IPS DF 4.7 (cell line): ENCODE measurements around the gene PIGK.
A peak's percentile ranks its signal among the peaks of the same experiment; 100 is the strongest.

Experiments
- DNase-seq: peaks from one replicate; pipeline ENCODE4 v3.0.0-alpha.2; 2013; ENCODE audit warnings: low spot score; ENCODE audit errors: extremely low read depth

PIGK gene

GRCh38 chr1:77100875-77101274, 118.4 kb downstream of the PIGK start:
- no peak for DNase-seq

GRCh38 chr1:77096496-77097255, 122.6 kb downstream of the PIGK start:
- no peak for DNase-seq

- no peak for DNase-seq
Measured at GRCh38 chr1:77095236-77095635, 124.0 kb downstream of the PIGK start.

- no peak for DNase-seq
Measured at GRCh38 chr1:77089756-77090155, 129.5 kb downstream of the PIGK start.

DNA sequence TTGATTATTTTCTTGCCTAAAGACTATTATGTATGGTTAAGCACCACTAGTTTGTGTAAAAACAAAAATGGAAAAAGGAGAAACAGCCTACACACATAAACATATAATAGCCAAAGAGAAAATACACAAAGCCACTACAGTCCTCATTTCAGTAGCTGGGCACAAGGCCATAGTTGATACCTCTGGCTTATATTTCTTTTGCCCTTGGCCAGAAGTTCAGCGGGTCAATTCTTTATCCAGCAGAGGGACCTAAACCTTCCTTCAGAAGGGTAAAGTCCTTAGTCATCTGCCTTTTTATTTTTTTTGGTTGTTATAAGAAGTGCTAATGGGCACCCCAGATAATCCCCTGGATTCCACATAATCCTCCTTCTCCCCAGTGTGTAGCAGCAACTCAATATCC, 134.1 kb downstream of the PIGK start:
- DNase-seq: no peak

DNA sequence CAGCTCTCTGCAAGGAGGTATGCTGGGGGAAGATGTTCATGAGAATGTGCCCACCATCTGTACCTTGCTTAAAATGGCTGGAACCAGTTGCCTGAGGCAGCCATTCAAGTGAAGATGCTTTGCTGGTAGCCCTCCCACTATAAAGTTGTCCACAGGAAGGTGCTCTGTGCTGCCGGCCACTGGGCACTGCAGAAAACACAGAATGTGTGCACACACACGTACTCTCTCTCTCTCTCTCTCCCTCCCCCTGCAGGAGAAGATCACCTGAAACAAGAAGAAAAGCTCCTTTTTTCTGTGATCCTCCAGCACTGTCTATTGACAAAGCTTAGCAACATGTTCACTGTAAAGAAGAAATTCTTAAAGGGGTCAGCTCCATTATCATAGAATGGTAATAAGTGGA, 134.8 kb downstream of the PIGK start:
- DNase-seq: no peak

DNA sequence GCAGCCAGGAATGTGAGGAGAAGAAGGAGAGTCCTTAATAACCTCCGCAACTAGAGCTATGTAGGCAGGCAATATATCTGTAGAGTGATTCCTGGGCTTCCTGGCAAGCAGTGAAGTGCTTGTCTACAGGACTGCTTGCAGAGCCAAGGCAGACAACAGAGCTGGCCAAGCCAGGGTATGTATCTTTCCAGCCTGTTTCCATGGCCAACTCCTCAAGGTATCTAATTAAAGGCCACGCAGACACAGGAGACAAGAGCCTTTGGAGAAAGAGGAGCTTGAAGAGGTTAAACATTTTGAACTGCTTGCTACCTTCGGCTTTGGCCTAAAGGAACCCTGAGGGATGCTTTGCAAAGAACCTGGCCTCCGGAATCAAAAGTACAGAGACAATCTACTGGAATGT, 137.4 kb downstream of the PIGK start:
- DNase-seq: no peak

DNA sequence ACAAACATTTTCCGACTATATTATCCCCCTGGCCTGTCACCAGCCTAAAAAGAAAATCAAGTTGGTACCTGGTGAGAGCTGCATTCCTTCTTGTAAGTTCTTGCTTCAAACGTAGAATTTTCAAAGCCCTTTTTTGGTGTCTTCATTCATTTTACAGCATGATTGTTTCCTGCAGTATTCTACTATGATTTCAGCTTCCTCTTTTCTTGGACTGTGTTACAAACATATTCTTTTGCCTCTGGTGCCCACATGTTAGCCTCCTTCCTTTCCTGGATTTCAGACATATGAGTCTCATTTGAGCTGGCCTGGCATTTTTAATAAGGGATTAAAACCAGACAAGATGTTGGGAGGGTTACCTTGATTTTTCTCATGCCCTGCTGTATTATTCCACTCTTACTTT, 142.5 kb downstream of the PIGK start:
- DNase-seq: no peak

DNA sequence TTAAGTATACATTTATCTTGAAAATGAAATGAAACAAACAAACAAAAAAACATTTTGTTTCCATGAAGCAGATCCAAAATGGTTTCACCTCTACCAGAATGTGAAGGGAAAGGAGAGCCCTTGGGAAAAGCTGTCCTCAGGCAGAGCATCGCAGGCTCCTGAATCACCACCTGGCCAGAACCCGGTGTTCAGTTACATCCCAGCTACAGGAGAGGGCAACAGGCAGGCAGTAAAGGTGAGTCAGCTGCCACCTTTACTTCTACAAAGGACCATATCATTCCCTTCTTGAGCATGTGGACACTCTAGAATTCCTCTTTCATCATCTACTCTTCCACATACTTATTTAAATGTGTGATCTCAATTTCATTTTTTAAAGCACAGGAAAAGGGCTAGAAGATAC, 151.2 kb downstream of the PIGK start:
- DNase-seq: no peak

GRCh38 chr1:77065693-77066342, 153.4 kb downstream of the PIGK start:
- no peak for DNase-seq

GRCh38 chr1:77064246-77064645, 155.0 kb downstream of the PIGK start:
- no peak for DNase-seq

- no peak for DNase-seq
Measured at GRCh38 chr1:77063118-77063517, 156.1 kb downstream of the PIGK start.

DNA sequence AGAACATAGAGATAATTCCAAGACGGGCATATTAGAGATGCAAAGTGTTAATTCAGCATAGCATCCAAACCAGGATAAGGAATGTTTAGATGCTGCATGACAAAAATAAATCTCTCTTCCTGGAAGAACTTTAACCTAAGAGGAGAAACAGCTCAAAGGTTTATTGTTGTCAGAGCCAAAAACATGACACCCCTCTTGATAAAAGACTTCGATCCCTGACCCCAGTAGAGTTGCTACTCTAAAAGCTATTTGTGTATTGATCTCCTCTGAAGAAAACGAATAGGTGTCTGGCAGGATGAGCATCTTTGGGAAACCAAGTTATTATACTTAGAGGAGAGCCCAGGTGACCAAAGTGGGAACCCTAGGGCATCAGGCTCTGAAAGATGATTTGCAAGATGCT, 158.1 kb downstream of the PIGK start:
- no peak for DNase-seq

GRCh38 chr1:77060000-77060399, 159.2 kb downstream of the PIGK start:
- DNase-seq: peak; percentile 56

GRCh38 chr1:77057994-77058585, 161.1 kb downstream of the PIGK start:
- DNase-seq: no peak

GRCh38 chr1:77056525-77056924, 162.7 kb downstream of the PIGK start:
- DNase-seq: no peak

GRCh38 chr1:77051425-77051824, 167.8 kb downstream of the PIGK start:
- no peak for DNase-seq

GRCh38 chr1:77048615-77049005, 170.6 kb downstream of the PIGK start:
- no peak for DNase-seq

DNA sequence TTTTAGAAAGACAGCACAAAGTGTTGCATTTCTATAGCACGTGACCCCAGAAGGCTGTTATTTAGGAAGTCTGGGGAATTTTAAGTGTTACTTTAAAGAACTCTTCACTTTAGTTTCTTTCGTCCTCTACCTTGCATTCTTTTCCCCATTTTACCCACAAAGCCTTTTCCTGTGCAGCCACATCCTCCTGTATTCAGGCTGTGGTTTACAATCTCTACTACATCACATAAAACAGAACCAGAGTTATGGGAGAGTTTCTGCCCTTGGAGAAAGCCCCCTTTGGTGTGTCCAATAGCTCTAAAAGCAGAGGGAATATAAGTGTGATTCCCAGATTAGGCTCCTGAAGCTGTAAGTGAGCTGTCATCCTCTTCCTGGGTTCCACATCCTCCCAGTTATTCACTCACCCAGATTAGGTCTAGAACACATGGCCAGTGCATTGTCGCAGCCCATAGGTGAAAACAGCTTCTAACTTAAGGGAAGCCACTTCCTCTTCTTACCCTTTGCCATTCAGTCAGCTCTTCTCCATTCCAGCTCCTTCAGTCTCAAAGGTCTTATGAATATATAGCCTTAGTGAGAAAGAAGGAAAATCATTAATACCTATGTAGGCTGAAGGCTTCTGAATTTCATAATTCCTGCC, 171.1 kb downstream of the PIGK start:
- no peak for DNase-seq

- no peak for DNase-seq
Measured at GRCh38 chr1:77047575-77047974, 171.7 kb downstream of the PIGK start.

DNA sequence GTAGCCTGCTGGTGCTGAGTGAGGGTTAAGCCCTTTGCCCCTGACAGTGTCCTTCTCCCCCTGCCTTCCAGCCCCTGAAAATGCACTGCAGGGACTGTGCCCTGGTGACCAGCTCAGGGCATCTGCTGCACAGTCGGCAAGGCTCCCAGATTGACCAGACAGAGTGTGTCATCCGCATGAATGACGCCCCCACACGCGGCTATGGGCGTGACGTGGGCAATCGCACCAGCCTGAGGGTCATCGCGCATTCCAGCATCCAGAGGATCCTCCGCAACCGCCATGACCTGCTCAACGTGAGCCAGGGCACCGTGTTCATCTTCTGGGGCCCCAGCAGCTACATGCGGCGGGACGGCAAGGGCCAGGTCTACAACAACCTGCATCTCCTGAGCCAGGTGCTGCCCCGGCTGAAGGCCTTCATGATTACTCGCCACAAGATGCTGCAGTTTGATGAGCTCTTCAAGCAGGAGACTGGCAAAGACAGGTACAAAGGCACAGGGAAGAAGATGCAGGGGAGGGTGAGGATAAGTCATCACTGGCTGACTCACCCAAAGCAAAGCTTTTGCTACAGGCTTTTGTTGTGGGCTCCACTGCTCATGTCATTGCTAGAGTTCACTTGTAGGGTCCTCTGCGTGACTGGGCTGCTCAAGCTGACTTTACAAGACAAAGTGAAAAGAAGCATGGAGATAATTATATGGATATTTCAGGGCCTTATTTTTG, 174.9 kb downstream of the PIGK start:
- DNase-seq: no peak

GRCh38 chr1:77040826-77041225, 178.4 kb downstream of the PIGK start:
- no peak for DNase-seq
